ENCODE results near the gene SLC51B. TPM values are rescaled to one million over a fixed set of nuclear protein-coding genes. Genes with fewer than 3 reads are reported as not detected.
"Not testable (repeated sequence)": the region's sequence is repeated elsewhere in the genome, so short reads cannot be mapped to it uniquely, and the experiment has no call there.

SLC51B gene
- polyA plus RNA-seq, 12 donors, result 1.0 to 1.9 (median 1.4) TPM; not detected in 2

- no peak for DNase-seq
Measured at GRCh38 chr15:65099336-65099735, 54.1 kb downstream of the SLC51B start.

DNA sequence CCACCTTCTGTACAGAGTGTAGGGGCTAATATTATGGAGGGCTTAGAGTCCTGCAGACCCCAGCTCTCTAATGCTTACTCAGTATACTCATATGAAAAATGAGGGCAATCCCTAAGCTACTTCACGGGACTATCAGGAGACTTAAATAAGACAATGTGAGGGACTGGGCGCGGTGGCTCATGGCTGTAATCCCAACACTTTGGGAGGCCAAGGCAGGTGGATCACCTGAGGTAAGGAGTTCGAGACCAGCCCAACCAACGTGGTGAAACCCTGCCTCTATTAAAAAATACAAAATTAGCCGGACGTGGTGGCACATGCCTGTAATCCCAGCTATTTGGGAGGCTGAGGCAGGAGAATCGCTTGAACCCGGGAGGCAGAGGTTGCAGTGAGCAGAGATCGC lies 54.6 kb downstream of the SLC51B start:
- DNase-seq, result not testable (repeated sequence)

DNA sequence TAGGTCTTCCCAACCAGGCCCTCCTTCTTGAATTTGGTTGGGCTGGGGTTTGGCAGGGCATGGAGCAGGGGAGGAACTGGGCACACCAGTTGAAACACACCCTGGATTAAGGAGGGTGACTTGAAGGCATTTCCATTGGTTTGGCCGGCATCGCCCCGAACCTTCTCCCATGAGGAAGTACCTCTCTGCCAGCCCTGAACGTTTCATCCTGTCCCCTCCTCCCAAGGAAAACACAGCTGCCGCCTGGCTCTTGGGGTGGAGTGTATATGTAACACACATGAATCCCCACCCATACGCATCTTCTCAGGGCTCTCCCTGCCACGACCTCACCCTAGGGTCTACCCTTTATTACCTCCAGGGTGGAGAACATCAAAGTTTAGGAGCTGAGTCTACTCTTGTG lies 55.3 kb downstream of the SLC51B start:
- DNase-seq, result no peak

GRCh38 chr15:65101411-65101890 lies 56.3 kb downstream of the SLC51B start:
- DNase-seq, result peak; percentile 81

GRCh38 chr15:65101891-65102708 lies 56.9 kb downstream of the SLC51B start:
- no peak for DNase-seq

DNA sequence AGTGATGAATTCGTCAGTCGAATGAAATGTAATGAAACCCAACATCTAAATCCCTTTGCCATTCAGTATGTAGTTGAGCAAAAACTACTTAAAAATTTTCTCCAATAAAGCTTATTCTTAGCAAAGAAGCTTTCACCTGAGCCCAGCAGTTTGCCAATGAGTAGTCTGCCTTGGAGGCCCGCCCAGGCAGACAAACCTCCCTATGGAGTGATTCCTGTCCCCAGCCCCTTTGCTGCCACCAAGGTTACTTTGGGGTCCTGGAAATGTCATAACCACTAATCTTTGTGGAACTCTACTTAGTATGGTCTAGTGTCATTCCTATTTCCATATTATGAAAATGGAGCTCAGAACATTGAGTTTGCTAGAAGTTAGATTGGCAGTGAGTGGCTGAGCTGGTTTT lies 57.7 kb downstream of the SLC51B start:
- no peak for DNase-seq

Other genes with a start within 250 kb of the SLC51B start
- 10 to 100 TPM in 1 of 12 donors, 1 to 10 TPM in 10, not detected in 1; 3.0 to 10.5 (median 5.9) TPM for gene PIF1, start 219.7 kb upstream of the SLC51B start, polyA plus RNA-seq (ENCODE audit: insufficient read length in 12 of 12)
- 10 to 100 TPM in 11 of 12 donors, not detected in 1; 12.0 to 21.1 (median 13.2) TPM for gene PLEKHO2, start 203.5 kb upstream of the SLC51B start, polyA plus RNA-seq (ENCODE audit: insufficient read length in 12 of 12)
- 10 to 100 TPM in 1 of 12 donors, 1 to 10 TPM in 10, not detected in 1; 3.8 to 10.3 (median 7.0) TPM for gene ANKDD1A, start 133.5 kb upstream of the SLC51B start, polyA plus RNA-seq (ENCODE audit: insufficient read length in 12 of 12)
- 10 to 100 TPM in 11 of 12 donors, not detected in 1; 55.5 to 99.8 (median 83.6) TPM for gene SPG21, start 55.5 kb upstream of the SLC51B start, polyA plus RNA-seq (ENCODE audit: insufficient read length in 12 of 12)
- 10 to 100 TPM in 3 of 12 donors, 1 to 10 TPM in 7, not detected in 2; 8.2 to 13.0 (median 9.4) TPM for gene MTFMT, start 15.7 kb upstream of the SLC51B start, polyA plus RNA-seq (ENCODE audit: insufficient read length in 12 of 12)
- gene RASL12, start 22.6 kb downstream of the SLC51B start, polyA plus RNA-seq (ENCODE audit: insufficient read length in 12 of 12), result 10 to 100 TPM in 8 of 12 donors, 1 to 10 TPM in 3, not detected in 1; 9.5 to 14.3 (median 11.6) TPM
- 1 to 10 TPM in 7 of 12 donors, under 1 TPM in 3, not detected in 2; 0.59 to 2.9 (median 1.3) TPM for gene KBTBD13, start 31.4 kb downstream of the SLC51B start, polyA plus RNA-seq (ENCODE audit: insufficient read length in 12 of 12)
- gene UBAP1L, start 69.8 kb downstream of the SLC51B start, polyA plus RNA-seq (ENCODE audit: insufficient read length in 12 of 12), result 1 to 10 TPM in 11 of 12 donors, not detected in 1; 2.5 to 8.1 (median 3.9) TPM
- 10 to 100 TPM in 11 of 12 donors, not detected in 1; 14.8 to 44.0 (median 19.5) TPM for gene PDCD7, start 88.4 kb downstream of the SLC51B start, polyA plus RNA-seq (ENCODE audit: insufficient read length in 12 of 12)
- gene CLPX, start 140.0 kb downstream of the SLC51B start, polyA plus RNA-seq (ENCODE audit: insufficient read length in 12 of 12), result 10 to 100 TPM in 11 of 12 donors, not detected in 1; 32.1 to 63.6 (median 47.1) TPM
- gene CILP, start 166.1 kb downstream of the SLC51B start, polyA plus RNA-seq (ENCODE audit: insufficient read length in 12 of 12), result 10 to 100 TPM in 11 of 12 donors, not detected in 1; 13.6 to 41.8 (median 20.2) TPM
- 10 to 100 TPM in 11 of 12 donors, not detected in 1; 11.1 to 15.0 (median 12.5) TPM for gene PARP16, start 241.5 kb downstream of the SLC51B start, polyA plus RNA-seq (ENCODE audit: insufficient read length in 12 of 12)

Measured in muscle of arm (tissue), 12 donors.